Superior temporal gyrus (tissue), 1 donor: ENCODE data around the gene VSX1.

ENCODE experiments used
- DNase-seq: peaks from one replicate; pipeline ENCODE4 v3.0.0-alpha.2; 2016; ENCODE audit errors: extremely low spot score

VSX1 gene

GRCh38 chr20:25065625-25066338, 16.2 kb downstream of the VSX1 start:
- DNase-seq: peak; percentile 92

GRCh38 chr20:25065072-25065624, 16.8 kb downstream of the VSX1 start:
- no peak for DNase-seq

GRCh38 chr20:25064561-25065071, 17.3 kb downstream of the VSX1 start:
- peak; percentile 34 for DNase-seq

GRCh38 chr20:25063981-25064380, 18.0 kb downstream of the VSX1 start:
- no peak for DNase-seq

- DNase-seq: no peak
These were observed 18.4 kb downstream of the VSX1 start for GRCh38 chr20:25063546-25063945.

- no peak for DNase-seq
These were observed 19.1 kb downstream of the VSX1 start for GRCh38 chr20:25062841-25063240.

GRCh38 chr20:25061821-25062530, 20.0 kb downstream of the VSX1 start:
- no peak for DNase-seq

GRCh38 chr20:25061103-25061799, 20.7 kb downstream of the VSX1 start:
- DNase-seq: no peak

- DNase-seq: no peak
These were observed 22.0 kb downstream of the VSX1 start for GRCh38 chr20:25059866-25060465.

GRCh38 chr20:25058847-25059810, 22.8 kb downstream of the VSX1 start:
- DNase-seq: peak; percentile 22

GRCh38 chr20:25058051-25058846, 23.7 kb downstream of the VSX1 start, which contains the start of gene ACSS1:
TSS of gene ACSS1 (minus strand) at chr20:25058139. CDS start at chr20:25058102, 37 bp downstream.
- DNase-seq: peak; percentile 46

GRCh38 chr20:25057234-25058050, 24.5 kb downstream of the VSX1 start:
- DNase-seq: peak; percentile 73

GRCh38 chr20:25056690-25057233, 25.2 kb downstream of the VSX1 start:
- no peak for DNase-seq

- DNase-seq: no peak
These were observed 26.0 kb downstream of the VSX1 start for GRCh38 chr20:25055711-25056495.

GRCh38 chr20:25054995-25055629, 26.8 kb downstream of the VSX1 start:
- no peak for DNase-seq

GRCh38 chr20:25054096-25054820, 27.7 kb downstream of the VSX1 start:
- no peak for DNase-seq
